MCF 10A (cell line): ENCODE measurements around the gene AMH. TPM values are rescaled to one million over a fixed set of nuclear protein-coding genes. Genes with fewer than 3 reads are reported as not detected.

ENCODE experiments used
- BruUV-seq: library from RNA; stranded (reverse); fragments of 400-500 nt; replicated peaks from 2 replicates; lab custom pipeline; 2021; lab: Mats Ljungman, UMichigan
- CTCF ChIA-PET: fragments of 300-600 bp; sonication (Branson Sonifier 250); formaldehyde crosslinking; extraction: SDS; loops from one replicate; lab custom pipeline; 2021; ENCODE audit warnings: antibody characterized with exemption, inconsistent platforms; lab: Yijun Ruan, JAX
- POLR2A ChIA-PET: fragments of 300-600, 350-650 bp; sonication (Branson Sonifier 250); formaldehyde crosslinking; extraction: SDS; loops from one replicate; lab custom pipeline; 2020; ENCODE audit warnings: antibody characterized with exemption, inconsistent platforms; lab: Yijun Ruan, JAX
- DNase-seq: peaks from one replicate; pipeline ENCODE4 v3.0.0-alpha.2; 2018; ENCODE audit not compliant: unreplicated experiment
- H3K27ac Mint-ChIP-seq: one replicate; pipeline ENCODE4 v1.8.0; 2022; ENCODE audit warnings: mild to moderate bottlenecking, low read depth, mixed read lengths; ENCODE audit not compliant: unreplicated experiment
- H3K27me3 Mint-ChIP-seq: one replicate; pipeline ENCODE4 v1.8.0; 2022; ENCODE audit warnings: mixed read lengths; ENCODE audit not compliant: insufficient read depth, unreplicated experiment
- H3K36me3 Mint-ChIP-seq: one replicate; pipeline ENCODE4 v1.8.0; 2022; ENCODE audit warnings: mild to moderate bottlenecking, moderate library complexity, mixed read lengths; ENCODE audit not compliant: insufficient read depth, unreplicated experiment
- H3K4me1 Mint-ChIP-seq: one replicate; pipeline ENCODE4 v1.8.0; 2022; ENCODE audit warnings: mixed read lengths; ENCODE audit not compliant: insufficient read depth, unreplicated experiment
- H3K4me3 Mint-ChIP-seq: one replicate; pipeline ENCODE4 v1.8.0; 2022; ENCODE audit warnings: mild to moderate bottlenecking, moderate library complexity, mixed read lengths; ENCODE audit not compliant: unreplicated experiment
- H3K9me3 Mint-ChIP-seq: one replicate; pipeline ENCODE4 v1.8.0; 2022; ENCODE audit warnings: mixed read lengths; ENCODE audit not compliant: unreplicated experiment
- CTCF ChIP-seq: fragments of 200-600 bp; IDR thresholded peaks from one replicate; pipeline ENCODE4 v1.8.0; 2022; ENCODE audit warnings: antibody characterized with exemption, mild to moderate bottlenecking; ENCODE audit not compliant: unreplicated experiment
- intact Hi-C: fragments of 100-400 bp; cut with micrococcal nuclease; formaldehyde crosslinking; loops from 2 replicates; pipeline ENCODE4 v1.14.1; 2022
- total RNA-seq: library from RNA; stranded (reverse); gene quantifications from 2 replicates; pipeline ENCODE4 v1.2.3, GENCODE V29; 2022

Gene AMH
- total RNA-seq, 1 experiment from 2014 or later, result 11.9 TPM

GRCh38 chr19:2237051-2237868, 11.9 kb upstream of the AMH start:
- TF ChIP-seq CTCF, result no peak
- POLR2A ChIA-PET, result interaction anchor here (0.7 to 4.1 kb wide), 10 partner anchors 25 to 202 kb away, joined by 3 to 79 read pairs (median 4); partner anchors contain the start of genes AP3D1 and TIMM13
- DNase-seq, result no peak
- H3K4me1 Mint-ChIP-seq, result peaks cover 23% of the 10 kb centered on the region
- intact Hi-C loops, result loop anchor here (5.0 kb wide), 2 partner anchors 80 to 375 kb away; no protein-coding TSS in a partner anchor
- CTCF ChIA-PET, result interaction anchor here (0.5 to 3.2 kb wide), 7 partner anchors 25 to 905 kb away, joined by 3 to 20 read pairs (median 4); no protein-coding TSS in a partner anchor
- peak overlapping the region; percentile 86 for H3K4me3 Mint-ChIP-seq
- no peaks in the 10 kb centered on the region for H3K9me3 Mint-ChIP-seq
- H3K27me3 Mint-ChIP-seq, result no peaks in the 10 kb centered on the region
- H3K36me3 Mint-ChIP-seq, result peaks cover 34% of the 10 kb centered on the region
- H3K27ac Mint-ChIP-seq, result peak overlapping the region; percentile 99
- BruUV-seq, result TSS peak; percentile 49

GRCh38 chr19:2237869-2238153, 11.3 kb upstream of the AMH start:
- no peak for TF ChIP-seq CTCF
- no peak for DNase-seq
- Mint-ChIP-seq H3K4me1 (peaks cover 23% of the 10 kb centered on the region), H3K27ac (peak overlapping the region; percentile 67), H3K4me3 (peak overlapping the region; percentile 86), H3K9me3 (no peaks in the 10 kb centered on the region), H3K27me3 (no peaks in the 10 kb centered on the region), H3K36me3 (peaks cover 34% of the 10 kb centered on the region)
- CTCF ChIA-PET, result interaction anchor here (0.5 to 3.2 kb wide), 8 partner anchors 25 to 378 kb away, joined by 3 to 20 read pairs (median 5); no protein-coding TSS in a partner anchor
- BruUV-seq, result no TSS peak
- POLR2A ChIA-PET, result interaction anchor here (0.7 to 4.1 kb wide), 12 partner anchors 22 to 225 kb away, joined by 3 to 79 read pairs (median 4); partner anchors contain the start of genes AP3D1 and TIMM13
- intact Hi-C loops, result loop anchor here (5.0 kb wide), 2 partner anchors 79 to 374 kb away; no protein-coding TSS in a partner anchor

- Mint-ChIP-seq H3K36me3 (peaks cover 39% of the 10 kb centered on the region), H3K4me1 (peaks cover 23% of the 10 kb centered on the region), H3K9me3 (no peaks in the 10 kb centered on the region), H3K27me3 (no peaks in the 10 kb centered on the region), H3K4me3 (peak overlapping the region; percentile 86), H3K27ac (peak overlapping the region; percentile 67)
- DNase-seq, result no peak
- CTCF ChIA-PET, result interaction anchor here (0.8 to 3.2 kb wide), 8 partner anchors 21 to 153 kb away, joined by 3 to 20 read pairs (median 4); no protein-coding TSS in a partner anchor
- BruUV-seq, result no TSS peak
- POLR2A ChIA-PET, result interaction anchor here (0.7 to 4.1 kb wide), 24 partner anchors 9 to 388 kb away, joined by 3 to 79 read pairs (median 4); partner anchors contain the start of genes ABHD17A, AMH, AP3D1 and DOT1L
- intact Hi-C loops, result loop anchor here (5.0 kb wide), 2 partner anchors 78 to 373 kb away; no protein-coding TSS in a partner anchor
- TF ChIP-seq CTCF, result no peak
These were observed 9.9 kb upstream of the AMH start for GRCh38 chr19:2239173-2239572.
